HG03520 (cell line): ENCODE data around the gene CEP104.
"Not testable (repeated sequence)": the region's sequence is repeated elsewhere in the genome, so short reads cannot be mapped to it uniquely, and the experiment has no call there.

ENCODE experiments used
- ATAC-seq: cut with Tn5 transposase; IDR thresholded peaks from one replicate; pipeline ENCODE4 v1.9.1; 2021; ENCODE audit warnings: mild to moderate bottlenecking, moderate library complexity; ENCODE audit not compliant: unreplicated experiment

CEP104 gene

GRCh38 chr1:3803905-3804626 lies 52.9 kb downstream of the CEP104 start:
- no peak for ATAC-seq

- ATAC-seq, result not testable (repeated sequence)
Measured at GRCh38 chr1:3800795-3801194, 56.2 kb downstream of the CEP104 start.

GRCh38 chr1:3799976-3800685 lies 56.9 kb downstream of the CEP104 start:
- no peak for ATAC-seq

GRCh38 chr1:3796215-3797061 lies 60.6 kb downstream of the CEP104 start, which contains the start of gene LRRC47:
Gene LRRC47 (minus strand): TSS chr1:3796498. CDS start chr1:3796476, 22 bp downstream.
- peak; percentile 95 for ATAC-seq

- peak; percentile 33 for ATAC-seq
Measured at GRCh38 chr1:3795453-3796214, 61.4 kb downstream of the CEP104 start.

GRCh38 chr1:3790952-3791351 lies 66.1 kb downstream of the CEP104 start:
- ATAC-seq, result no peak

- ATAC-seq, result no peak
Measured at GRCh38 chr1:3790500-3790923, 66.5 kb downstream of the CEP104 start.

GRCh38 chr1:3789421-3790300 lies 67.3 kb downstream of the CEP104 start:
- ATAC-seq, result no peak

- no peak for ATAC-seq
Measured at GRCh38 chr1:3788756-3789420, 68.1 kb downstream of the CEP104 start.

GRCh38 chr1:3787745-3788605 lies 69.0 kb downstream of the CEP104 start:
- no peak for ATAC-seq

GRCh38 chr1:3787349-3787715 lies 69.7 kb downstream of the CEP104 start:
- ATAC-seq, result no peak

- ATAC-seq, result no peak
Measured at GRCh38 chr1:3786468-3787348, 70.3 kb downstream of the CEP104 start.

- ATAC-seq, result no peak
Measured at GRCh38 chr1:3785456-3786157, 71.4 kb downstream of the CEP104 start.

- no peak for ATAC-seq
Measured at GRCh38 chr1:3785045-3785444, 72.0 kb downstream of the CEP104 start.

- ATAC-seq, result no peak
Measured at GRCh38 chr1:3783651-3784474, 73.1 kb downstream of the CEP104 start.

- ATAC-seq, result no peak
Measured at GRCh38 chr1:3780901-3781300, 76.1 kb downstream of the CEP104 start.
